Trophoblast cell (in vitro differentiated cells and primary cell): Measurements from ENCODE around the gene KRTAP5-4.

ENCODE experiments used
- DNase-seq, 2 donors: peaks; one replicate each; pipeline ENCODE4 v3.0.0-alpha.2; 2016
- H2AFZ ChIP-seq: 2 replicates; pipeline ENCODE4 v1.6.1; 2013; ENCODE audit warnings: low read length, moderate library complexity, mild to moderate bottlenecking; ENCODE audit not compliant: insufficient read depth, poor library complexity
- H2AK5ac ChIP-seq: 2 replicates; pipeline ENCODE4 v1.6.1; 2013; ENCODE audit warnings: mild to moderate bottlenecking, low read length
- H2BK120ac ChIP-seq: 2 replicates; pipeline ENCODE4 v1.6.1; 2013; ENCODE audit warnings: low read length, mild to moderate bottlenecking, moderate library complexity; ENCODE audit not compliant: insufficient read depth, poor library complexity
- H2BK12ac ChIP-seq: 2 replicates; pipeline ENCODE4 v1.6.1; 2013; ENCODE audit warnings: mild to moderate bottlenecking, low read length, moderate library complexity
- H2BK5ac ChIP-seq: 2 replicates; pipeline ENCODE4 v1.6.1; 2013; ENCODE audit warnings: low read length, low read depth, moderate library complexity, mild to moderate bottlenecking; ENCODE audit not compliant: poor library complexity
- H3K14ac ChIP-seq: 2 replicates; pipeline ENCODE4 v1.6.1; 2013; ENCODE audit warnings: mild to moderate bottlenecking, low read length
- H3K18ac ChIP-seq: 2 replicates; pipeline ENCODE4 v1.6.1; 2013; ENCODE audit warnings: mild to moderate bottlenecking, low read length
- H3K23ac ChIP-seq: 2 replicates; pipeline ENCODE4 v1.6.1; 2013; ENCODE audit warnings: low read length
- H3K27ac ChIP-seq: 2 replicates; pipeline ENCODE4 v1.5.1; 2013; ENCODE audit warnings: low read depth, mild to moderate bottlenecking, inconsistent platforms, low read length, moderate library complexity
- H3K27me3 ChIP-seq: 2 replicates; pipeline ENCODE4 v1.6.1; 2013; ENCODE audit warnings: inconsistent platforms, mild to moderate bottlenecking, low read length, moderate library complexity; ENCODE audit not compliant: insufficient read depth
- H3K36me3 ChIP-seq, 2 experiments: 1 replicate in 1 of 2; 2 replicates in 1 of 2; pipeline ENCODE4 v1.6.1; 2013; ENCODE audit warnings: low read length in 2 of 2, mild to moderate bottlenecking in 2 of 2, moderate library complexity in 1 of 2; ENCODE audit not compliant: insufficient read depth in 2 of 2, control insufficient read depth in 1 of 2
- H3K4ac ChIP-seq: 2 replicates; pipeline ENCODE4 v1.6.1; 2013; ENCODE audit warnings: low read depth, mild to moderate bottlenecking, low read length, moderate library complexity
- H3K4me1 ChIP-seq, 2 experiments: 1 replicate in 1 of 2; 2 replicates in 1 of 2; pipeline ENCODE4 v1.6.1; 2013; ENCODE audit warnings: low read length in 2 of 2, mild to moderate bottlenecking in 2 of 2, moderate library complexity in 1 of 2; ENCODE audit not compliant: insufficient read depth in 2 of 2, control insufficient read depth in 1 of 2
- H3K4me2 ChIP-seq: 2 replicates; pipeline ENCODE4 v1.6.1; 2013; ENCODE audit warnings: inconsistent platforms, mild to moderate bottlenecking, low read length, moderate library complexity
- H3K4me3 ChIP-seq: 2 replicates; pipeline ENCODE4 v1.5.1; 2013; ENCODE audit warnings: mild to moderate bottlenecking, low read depth, low read length, inconsistent platforms
- H3K79me1 ChIP-seq: one replicate; pipeline ENCODE4 v1.6.1; 2013; ENCODE audit warnings: low read length
- H3K79me2 ChIP-seq: 2 replicates; pipeline ENCODE4 v1.6.1; 2013; ENCODE audit warnings: low read length, mild to moderate bottlenecking; ENCODE audit not compliant: control insufficient read depth, insufficient read depth, poor library complexity
- H3K9ac ChIP-seq: 2 replicates; pipeline ENCODE4 v1.6.1; 2013; ENCODE audit warnings: mild to moderate bottlenecking, low read length
- H3K9me3 ChIP-seq: 2 replicates; pipeline ENCODE4 v1.6.1; 2013; ENCODE audit warnings: low read depth, mild to moderate bottlenecking, control low read depth, inconsistent platforms, low read length; ENCODE audit not compliant: insufficient read depth
- H4K12ac ChIP-seq: 2 replicates; pipeline ENCODE4 v1.6.1; 2013; ENCODE audit warnings: low read depth, mild to moderate bottlenecking, low read length, moderate library complexity
- H4K8ac ChIP-seq: 2 replicates; pipeline ENCODE4 v1.6.1; 2013; ENCODE audit warnings: low read depth, mild to moderate bottlenecking, low read length, moderate library complexity
- H4K91ac ChIP-seq: one replicate; pipeline ENCODE4 v1.6.1; 2013; ENCODE audit warnings: low read depth, mild to moderate bottlenecking, low read length, moderate library complexity
- WGBS: extraction: QIAGEN DNeasy Blood & Tissue Kit; methylation state at CpG from one replicate; pipeline ENCODE4 v1.1.7; 2013; ENCODE audit warnings: missing lambda C conversion rate; ENCODE audit not compliant: insufficient read length, insufficient coverage; ENCODE audit errors: extremely low coverage; 5-methylcytosine and 5-hydroxymethylcytosine counted together

Gene KRTAP5-4

GRCh38 chr11:1625541-1625940 lies 3.6 kb upstream of the KRTAP5-4 start:
- Histone ChIP-seq H3K4ac (no peak overlapping the region), H3K27ac (no peak overlapping the region), H3K4me1 (no peaks in the 10 kb centered on the region), H2BK120ac (no peak overlapping the region), H3K27me3 (no peaks in the 10 kb centered on the region), H3K79me1 (no peaks in the 10 kb centered on the region), H2AK5ac (no peak overlapping the region), H3K9me3 (no peaks in the 10 kb centered on the region), H2BK12ac (no peak overlapping the region), H3K79me2 (no peaks in the 10 kb centered on the region), H2AFZ (no peak overlapping the region), H3K4me2 (no peak overlapping the region), H3K18ac (no peak overlapping the region), H3K36me3 (no peaks in the 10 kb centered on the region), H4K8ac (no peak overlapping the region), H3K23ac (no peak overlapping the region), H3K14ac (no peak overlapping the region), H2BK5ac (no peak overlapping the region), H3K9ac (no peak overlapping the region), H3K4me3 (no peak overlapping the region), H4K12ac (no peak overlapping the region), H4K91ac (no peak overlapping the region)
- DNase-seq, result no peak
- WGBS, result no CpG with 5 or more reads among the region's 13 CpGs

GRCh38 chr11:1624621-1625020 lies 2.7 kb upstream of the KRTAP5-4 start:
- H3K23ac ChIP-seq, result no peak overlapping the region
- no peaks in the 10 kb centered on the region for H3K36me3 ChIP-seq
- no peak overlapping the region for H4K12ac ChIP-seq
- H3K9me3 ChIP-seq, result no peaks in the 10 kb centered on the region
- no peak overlapping the region for H4K8ac ChIP-seq
- WGBS, result no CpG with 5 or more reads among the region's 16 CpGs
- no peak overlapping the region for H3K4ac ChIP-seq
- no peak overlapping the region for H2BK12ac ChIP-seq
- no peaks in the 10 kb centered on the region for H3K4me1 ChIP-seq
- DNase-seq, result no peak
- H3K79me2 ChIP-seq, result no peaks in the 10 kb centered on the region
- H3K27ac ChIP-seq, result no peak overlapping the region
- H3K18ac ChIP-seq, result no peak overlapping the region
- H2AFZ ChIP-seq, result no peak overlapping the region
- no peak overlapping the region for H3K4me3 ChIP-seq
- H2BK120ac ChIP-seq, result no peak overlapping the region
- no peak overlapping the region for H2BK5ac ChIP-seq
- H3K27me3 ChIP-seq, result no peaks in the 10 kb centered on the region
- H3K14ac ChIP-seq, result no peak overlapping the region
- no peak overlapping the region for H3K4me2 ChIP-seq
- H4K91ac ChIP-seq, result no peak overlapping the region
- no peaks in the 10 kb centered on the region for H3K79me1 ChIP-seq
- H3K9ac ChIP-seq, result no peak overlapping the region
- no peak overlapping the region for H2AK5ac ChIP-seq

DNA sequence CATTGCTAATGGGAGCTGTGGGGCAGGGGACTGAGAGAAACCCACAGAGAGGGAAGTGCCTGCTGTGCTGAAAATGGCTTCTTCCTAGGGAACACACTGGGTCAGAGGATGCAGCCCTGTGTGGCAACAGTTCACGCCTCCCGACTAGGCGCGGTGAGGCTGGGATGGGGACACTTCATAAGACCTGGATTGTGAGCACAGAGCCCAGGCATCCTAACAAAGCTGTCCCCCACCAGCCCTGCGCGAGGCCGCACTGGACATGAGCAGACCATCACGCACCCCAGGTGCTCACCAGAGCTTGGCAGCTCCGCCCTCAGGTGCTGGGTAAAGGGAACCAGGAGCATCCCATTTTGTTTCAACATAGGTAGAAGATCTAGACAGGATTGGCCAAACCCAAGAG lies 1.8 kb upstream of the KRTAP5-4 start:
- H2BK120ac ChIP-seq, result no peak overlapping the region
- no peak overlapping the region for H3K27ac ChIP-seq
- H2BK5ac ChIP-seq, result no peak overlapping the region
- DNase-seq, result no peak
- no peak overlapping the region for H3K4ac ChIP-seq
- H2BK12ac ChIP-seq, result no peak overlapping the region
- no peak overlapping the region for H4K8ac ChIP-seq
- no peak overlapping the region for H4K91ac ChIP-seq
- no peaks in the 10 kb centered on the region for H3K36me3 ChIP-seq
- H2AFZ ChIP-seq, result no peak overlapping the region
- no peak overlapping the region for H3K23ac ChIP-seq
- no peak overlapping the region for H3K9ac ChIP-seq
- no peaks in the 10 kb centered on the region for H3K79me2 ChIP-seq
- no peak overlapping the region for H3K14ac ChIP-seq
- no peaks in the 10 kb centered on the region for H3K4me1 ChIP-seq
- no peak overlapping the region for H3K18ac ChIP-seq
- WGBS, result no CpG with 5 or more reads among the region's 9 CpGs
- no peak overlapping the region for H4K12ac ChIP-seq
- H2AK5ac ChIP-seq, result no peak overlapping the region
- peaks cover 2% of the 10 kb centered on the region for H3K9me3 ChIP-seq
- H3K27me3 ChIP-seq, result no peaks in the 10 kb centered on the region
- no peaks in the 10 kb centered on the region for H3K79me1 ChIP-seq
- H3K4me2 ChIP-seq, result no peak overlapping the region
- no peak overlapping the region for H3K4me3 ChIP-seq

GRCh38 chr11:1619449-1619848 lies 2.5 kb downstream of the KRTAP5-4 start:
- no peak for DNase-seq
- H4K12ac ChIP-seq, result no peak overlapping the region
- no peak overlapping the region for H2AFZ ChIP-seq
- no peaks in the 10 kb centered on the region for H3K79me2 ChIP-seq
- no peaks in the 10 kb centered on the region for H3K27me3 ChIP-seq
- WGBS, result no CpG with 5 or more reads among the region's 10 CpGs
- no peaks in the 10 kb centered on the region for H3K36me3 ChIP-seq
- no peak overlapping the region for H2BK120ac ChIP-seq
- H3K4me3 ChIP-seq, result no peak overlapping the region
- H3K18ac ChIP-seq, result no peak overlapping the region
- H3K23ac ChIP-seq, result no peak overlapping the region
- H3K79me1 ChIP-seq, result no peaks in the 10 kb centered on the region
- H3K4ac ChIP-seq, result no peak overlapping the region
- H3K9me3 ChIP-seq, result peaks cover 10% of the 10 kb centered on the region
- H3K9ac ChIP-seq, result no peak overlapping the region
- H3K4me2 ChIP-seq, result no peak overlapping the region
- H2BK12ac ChIP-seq, result no peak overlapping the region
- H4K91ac ChIP-seq, result no peak overlapping the region
- no peaks in the 10 kb centered on the region for H3K4me1 ChIP-seq
- H2AK5ac ChIP-seq, result no peak overlapping the region
- H2BK5ac ChIP-seq, result no peak overlapping the region
- H3K27ac ChIP-seq, result no peak overlapping the region
- no peak overlapping the region for H3K14ac ChIP-seq
- no peak overlapping the region for H4K8ac ChIP-seq
